BE2C (cell line): ENCODE measurements around the gene ALK.

Experiments
- DNase-seq: peaks from one replicate; pipeline ENCODE4 v3.0.0-alpha.2; 2020
- H3K27me3 ChIP-seq: fragments of 250-450 bp; sonication (Bioruptor Pico); 2 replicates; pipeline ENCODE4 v1.5.1; 2020; ENCODE audit warnings: mild to moderate bottlenecking
- H3K36me3 ChIP-seq: fragments of 250-450 bp; sonication (Bioruptor Pico); 2 replicates; pipeline ENCODE4 v1.5.1; 2020; ENCODE audit warnings: mild to moderate bottlenecking
- H3K4me1 ChIP-seq: fragments of 250-450 bp; sonication (Bioruptor Pico); 2 replicates; pipeline ENCODE4 v1.5.1; 2020
- H3K4me3 ChIP-seq: 2 replicates; pipeline ENCODE4 v1.5.1; 2011; ENCODE audit warnings: low read depth, low read length
- H3K9me3 ChIP-seq: fragments of 250-450 bp; sonication (Bioruptor Pico); 2 replicates; pipeline ENCODE4 v1.5.1; 2020
- TF ChIP-seq, protein P1 (sequence below): IDR thresholded peaks from 2 replicates; pipeline ENCODE4 v1.5.1; 2012; ENCODE audit warnings: mild to moderate bottlenecking, low read depth, low read length

ALK gene

DNA sequence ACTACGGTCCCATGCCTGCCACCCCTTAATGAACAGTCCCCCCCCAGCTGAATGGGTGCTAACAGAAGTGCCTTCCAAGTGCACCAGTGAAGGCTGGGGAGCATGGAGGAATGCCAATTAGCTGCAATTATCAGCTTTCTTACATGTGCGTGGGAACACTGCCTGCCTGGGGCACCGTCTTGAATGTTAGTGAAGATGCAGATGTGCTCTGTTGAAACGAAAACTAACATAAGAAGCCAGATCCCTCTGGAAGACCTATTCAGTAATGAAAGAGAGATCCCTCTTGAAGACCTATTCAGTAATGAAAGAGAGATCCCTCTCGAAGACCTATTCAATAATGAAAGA, 651.6 kb downstream of the ALK start:
- DNase-seq = no peak
- TF ChIP-seq, protein P1, sequence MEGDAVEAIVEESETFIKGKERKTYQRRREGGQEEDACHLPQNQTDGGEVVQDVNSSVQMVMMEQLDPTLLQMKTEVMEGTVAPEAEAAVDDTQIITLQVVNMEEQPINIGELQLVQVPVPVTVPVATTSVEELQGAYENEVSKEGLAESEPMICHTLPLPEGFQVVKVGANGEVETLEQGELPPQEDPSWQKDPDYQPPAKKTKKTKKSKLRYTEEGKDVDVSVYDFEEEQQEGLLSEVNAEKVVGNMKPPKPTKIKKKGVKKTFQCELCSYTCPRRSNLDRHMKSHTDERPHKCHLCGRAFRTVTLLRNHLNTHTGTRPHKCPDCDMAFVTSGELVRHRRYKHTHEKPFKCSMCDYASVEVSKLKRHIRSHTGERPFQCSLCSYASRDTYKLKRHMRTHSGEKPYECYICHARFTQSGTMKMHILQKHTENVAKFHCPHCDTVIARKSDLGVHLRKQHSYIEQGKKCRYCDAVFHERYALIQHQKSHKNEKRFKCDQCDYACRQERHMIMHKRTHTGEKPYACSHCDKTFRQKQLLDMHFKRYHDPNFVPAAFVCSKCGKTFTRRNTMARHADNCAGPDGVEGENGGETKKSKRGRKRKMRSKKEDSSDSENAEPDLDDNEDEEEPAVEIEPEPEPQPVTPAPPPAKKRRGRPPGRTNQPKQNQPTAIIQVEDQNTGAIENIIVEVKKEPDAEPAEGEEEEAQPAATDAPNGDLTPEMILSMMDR = no peak
- Histone ChIP-seq H3K4me1 (peaks cover 42% of the 10 kb centered on the region), H3K27me3 (no peaks in the 10 kb centered on the region), H3K4me3 (no peak overlapping the region), H3K36me3 (no peaks in the 10 kb centered on the region), H3K9me3 (no peaks in the 10 kb centered on the region)

DNA sequence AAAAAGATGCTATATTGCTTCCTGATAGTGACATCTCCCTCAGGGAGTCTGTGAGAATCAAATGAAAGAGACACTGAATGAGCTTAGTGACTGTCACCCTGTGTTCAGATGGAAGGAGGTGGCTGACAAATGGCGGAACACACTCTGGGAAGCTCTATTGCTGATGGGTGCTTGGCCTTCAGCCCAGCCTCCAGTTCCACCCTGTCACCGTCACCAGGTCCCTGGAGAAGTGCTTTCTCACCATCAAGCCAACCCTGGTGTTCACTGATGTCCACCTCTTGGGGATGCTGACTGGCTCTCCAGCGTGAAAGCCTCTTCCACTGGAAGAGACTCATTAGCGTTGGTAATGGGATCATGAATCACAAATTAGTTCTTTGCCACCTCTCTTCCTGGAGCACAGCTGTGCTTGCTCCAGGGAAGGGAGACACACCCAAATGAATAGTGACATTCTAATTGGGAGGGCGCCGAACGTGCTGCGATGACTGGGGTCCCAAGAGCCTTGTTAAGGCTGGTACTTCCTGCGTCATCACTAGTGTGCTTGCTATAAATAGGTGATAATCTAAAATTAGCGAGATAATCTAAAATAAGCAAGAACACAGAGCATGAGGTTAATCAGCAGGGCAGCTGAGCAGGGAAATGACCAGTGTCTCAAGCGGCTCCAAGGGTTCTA, 652.2 kb downstream of the ALK start:
- TF ChIP-seq, protein P1 = no peak
- DNase-seq = no peak
- peaks cover 39% of the 10 kb centered on the region for H3K4me1 ChIP-seq
- no peak overlapping the region for H3K4me3 ChIP-seq
- no peaks in the 10 kb centered on the region for H3K9me3 ChIP-seq
- no peaks in the 10 kb centered on the region for H3K36me3 ChIP-seq
- H3K27me3 ChIP-seq = no peaks in the 10 kb centered on the region

DNA sequence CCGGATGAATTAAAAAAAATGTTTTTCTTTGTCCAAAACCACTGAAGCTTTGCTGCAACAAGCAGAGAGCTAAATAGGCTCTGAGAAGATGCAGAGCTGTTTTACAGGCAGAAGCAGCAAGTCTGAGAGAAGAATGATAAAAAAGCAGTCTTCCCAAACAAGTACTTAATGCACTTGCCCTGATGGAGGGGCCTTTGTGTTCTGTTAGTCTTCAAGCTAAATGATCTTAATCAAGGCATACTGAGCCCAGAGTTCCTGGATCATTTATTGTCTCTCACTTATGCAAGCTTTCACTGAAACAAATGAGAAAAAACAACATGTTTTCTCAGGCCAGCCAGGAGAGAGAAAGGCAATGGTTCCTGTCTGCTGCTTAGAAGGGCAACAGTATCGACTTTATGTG, 653.7 kb downstream of the ALK start:
- DNase-seq = peak; percentile 63
- no peaks in the 10 kb centered on the region for H3K27me3 ChIP-seq
- H3K9me3 ChIP-seq = no peaks in the 10 kb centered on the region
- no peaks in the 10 kb centered on the region for H3K36me3 ChIP-seq
- TF ChIP-seq, protein P1 = no peak
- H3K4me3 ChIP-seq = no peak overlapping the region
- peaks cover 36% of the 10 kb centered on the region for H3K4me1 ChIP-seq

DNA sequence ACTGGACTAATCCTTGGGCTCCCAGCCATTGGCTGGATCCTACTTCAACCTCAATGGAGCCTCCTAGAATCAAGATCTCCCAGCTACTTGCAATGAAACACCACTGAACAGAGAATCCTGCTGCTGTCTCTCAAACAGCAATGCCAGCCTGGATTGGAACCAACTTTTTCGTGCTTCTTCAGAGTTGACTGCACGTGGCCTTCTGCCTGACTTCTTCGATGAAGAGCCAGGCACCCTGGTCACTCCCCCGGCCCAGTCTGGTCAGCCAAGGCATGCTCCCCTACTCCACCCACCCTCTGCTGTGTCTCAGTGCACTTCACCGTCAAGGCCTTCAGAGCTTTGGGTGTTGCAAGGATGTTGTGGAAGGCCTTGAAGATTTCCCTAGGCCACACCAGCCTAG, 657.5 kb downstream of the ALK start:
- TF ChIP-seq, protein P1 = no peak
- no peak for DNase-seq
- no peak overlapping the region for H3K4me3 ChIP-seq
- H3K36me3 ChIP-seq = no peaks in the 10 kb centered on the region
- no peaks in the 10 kb centered on the region for H3K27me3 ChIP-seq
- no peaks in the 10 kb centered on the region for H3K9me3 ChIP-seq
- peaks cover 35% of the 10 kb centered on the region for H3K4me1 ChIP-seq

DNA sequence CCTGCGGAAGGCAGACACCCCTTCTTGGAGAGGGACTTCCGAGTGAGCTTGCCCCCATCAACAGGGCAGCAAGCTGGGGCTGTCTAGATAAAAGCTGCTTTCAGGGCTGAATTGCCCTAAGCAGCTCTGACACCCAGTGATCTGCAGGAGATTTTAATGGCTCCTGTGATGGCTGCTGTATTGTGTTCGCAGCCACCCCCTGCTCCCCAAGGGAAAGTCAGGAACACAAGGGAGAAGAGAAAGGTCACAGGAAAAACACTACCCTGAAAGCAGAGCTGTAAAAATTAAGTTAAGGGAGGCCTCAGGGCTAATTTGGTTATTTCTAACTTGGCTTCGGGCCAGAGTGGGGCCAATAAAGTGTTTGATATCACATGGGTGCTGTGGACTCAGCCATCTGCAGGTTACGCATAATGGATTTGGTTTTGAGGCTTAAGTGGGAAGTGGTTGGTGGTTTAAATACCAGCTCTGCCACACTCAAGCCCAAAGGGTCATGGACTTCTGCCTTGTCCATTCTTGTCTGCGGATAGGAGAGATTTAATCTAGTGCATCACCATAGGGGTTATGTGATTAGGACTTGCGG, 658.6 kb downstream of the ALK start:
- DNase-seq = peak; percentile 92
- TF ChIP-seq, protein P1 = no peak
- Histone ChIP-seq H3K36me3 (no peaks in the 10 kb centered on the region), H3K4me1 (peaks cover 25% of the 10 kb centered on the region), H3K27me3 (no peaks in the 10 kb centered on the region), H3K9me3 (no peaks in the 10 kb centered on the region), H3K4me3 (no peak overlapping the region)

DNA sequence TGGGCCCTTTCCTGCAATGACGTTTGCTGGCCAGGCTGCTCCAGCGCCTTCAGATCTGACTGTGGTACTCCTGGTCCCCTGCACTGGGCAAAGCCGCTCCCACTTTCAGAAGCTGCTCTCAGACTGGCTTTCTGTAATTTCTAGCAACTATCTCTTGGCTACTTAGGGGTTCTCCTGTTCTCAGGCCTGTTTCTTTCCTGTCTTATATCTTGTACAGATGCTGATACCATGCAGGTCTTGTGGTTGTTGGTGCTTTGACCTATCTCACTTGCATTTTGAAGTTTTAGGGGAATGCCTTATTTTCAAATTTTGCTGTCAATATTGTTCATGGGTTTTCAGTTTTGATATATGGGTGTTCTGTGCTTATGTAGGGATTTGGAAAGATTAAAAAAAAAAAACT, 660.4 kb downstream of the ALK start:
- Histone ChIP-seq H3K27me3 (no peaks in the 10 kb centered on the region), H3K4me1 (peaks cover 20% of the 10 kb centered on the region), H3K4me3 (no peak overlapping the region), H3K36me3 (no peaks in the 10 kb centered on the region), H3K9me3 (no peaks in the 10 kb centered on the region)
- TF ChIP-seq, protein P1 = no peak
- DNase-seq = no peak
